Measurements from ENCODE around the gene DYNC2LI1. TPM values are rescaled to one million over a fixed set of nuclear protein-coding genes. Genes with fewer than 3 reads are reported as not detected.

The DYNC2LI1 gene
- total RNA-seq, 1 donor from 2014 or later: 30.1 TPM

GRCh38 chr2:43762286-43762685 lies 11.6 kb upstream of the DYNC2LI1 start:
- DNase-seq (ENCODE audit: low spot score, unreplicated experiment): no peak
- no peaks in the 10 kb centered on the region for H3K9me3 Mint-ChIP-seq (ENCODE audit: low read depth)
- H3K36me3 Mint-ChIP-seq (ENCODE audit: insufficient read depth): no peaks in the 10 kb centered on the region
- H3K27ac Mint-ChIP-seq: peak overlapping the region; percentile 7
- TF ChIP-seq CTCF (IDR thresholded peaks at IDR 0.05; ENCODE audit: unreplicated experiment): no peak
- H3K27me3 Mint-ChIP-seq: no peaks in the 10 kb centered on the region
- H3K4me3 Mint-ChIP-seq (ENCODE audit: low read depth): no peak overlapping the region
- peaks cover 12% of the 10 kb centered on the region for H3K4me1 Mint-ChIP-seq (ENCODE audit: low read depth)

- DNase-seq (ENCODE audit: low spot score, unreplicated experiment): no peak
- no peak overlapping the region for H3K4me3 Mint-ChIP-seq (ENCODE audit: low read depth)
- peaks cover 12% of the 10 kb centered on the region for H3K4me1 Mint-ChIP-seq (ENCODE audit: low read depth)
- H3K27me3 Mint-ChIP-seq: no peaks in the 10 kb centered on the region
- TF ChIP-seq CTCF (IDR thresholded peaks at IDR 0.05; ENCODE audit: unreplicated experiment): no peak
- H3K36me3 Mint-ChIP-seq (ENCODE audit: insufficient read depth): no peaks in the 10 kb centered on the region
- H3K27ac Mint-ChIP-seq: no peak overlapping the region
- H3K9me3 Mint-ChIP-seq (ENCODE audit: low read depth): no peaks in the 10 kb centered on the region
These were observed 10.7 kb upstream of the DYNC2LI1 start for GRCh38 chr2:43763091-43763490.

DNA sequence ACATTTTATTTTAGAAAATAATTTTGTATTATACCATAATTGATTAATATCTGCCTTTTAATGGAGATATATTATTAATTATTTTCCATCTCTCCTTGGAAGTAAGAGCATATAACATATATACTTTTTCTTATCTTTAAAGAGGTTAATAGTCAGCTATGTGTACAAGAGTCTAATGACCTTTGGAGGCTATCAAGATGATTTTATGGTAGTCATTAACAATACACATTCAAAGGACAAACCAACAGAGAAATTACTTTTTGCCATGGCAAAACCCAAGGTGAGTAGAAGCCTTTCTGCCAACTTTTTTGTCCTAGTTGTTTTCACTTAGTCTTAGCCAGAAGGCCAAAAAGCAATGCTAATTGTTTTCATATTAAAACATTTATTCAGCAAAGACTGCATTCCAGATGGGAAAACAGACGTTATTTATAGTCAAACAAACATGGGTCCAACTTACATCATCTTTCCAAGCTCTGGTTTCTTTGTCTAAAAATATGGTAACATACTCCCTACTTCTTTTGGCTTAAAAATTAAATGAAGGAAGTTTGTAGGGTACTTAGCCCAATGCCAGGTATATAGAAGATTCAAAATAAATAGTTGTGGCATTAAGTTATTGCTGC lies 9.6 kb upstream of the DYNC2LI1 start:
- H3K9me3 Mint-ChIP-seq (ENCODE audit: low read depth): no peaks in the 10 kb centered on the region
- H3K4me1 Mint-ChIP-seq (ENCODE audit: low read depth): peaks cover 7% of the 10 kb centered on the region
- H3K27ac Mint-ChIP-seq: no peak overlapping the region
- DNase-seq (ENCODE audit: low spot score, unreplicated experiment): no peak
- no peak for TF ChIP-seq CTCF (IDR thresholded peaks at IDR 0.05; ENCODE audit: unreplicated experiment)
- no peaks in the 10 kb centered on the region for H3K36me3 Mint-ChIP-seq (ENCODE audit: insufficient read depth)
- no peak overlapping the region for H3K4me3 Mint-ChIP-seq (ENCODE audit: low read depth)
- H3K27me3 Mint-ChIP-seq: no peaks in the 10 kb centered on the region

- Mint-ChIP-seq H3K27me3 (no peaks in the 10 kb centered on the region), H3K4me3 (ENCODE audit: low read depth) (no peak overlapping the region), H3K27ac (peak overlapping the region; percentile 56), H3K36me3 (ENCODE audit: insufficient read depth) (no peaks in the 10 kb centered on the region), H3K4me1 (ENCODE audit: low read depth) (peaks cover 2% of the 10 kb centered on the region), H3K9me3 (ENCODE audit: low read depth) (no peaks in the 10 kb centered on the region)
- DNase-seq (ENCODE audit: low spot score, unreplicated experiment): no peak
- TF ChIP-seq CTCF (IDR thresholded peaks at IDR 0.05; ENCODE audit: unreplicated experiment): no peak
These were observed 7.8 kb upstream of the DYNC2LI1 start for GRCh38 chr2:43766006-43766405.

DNA sequence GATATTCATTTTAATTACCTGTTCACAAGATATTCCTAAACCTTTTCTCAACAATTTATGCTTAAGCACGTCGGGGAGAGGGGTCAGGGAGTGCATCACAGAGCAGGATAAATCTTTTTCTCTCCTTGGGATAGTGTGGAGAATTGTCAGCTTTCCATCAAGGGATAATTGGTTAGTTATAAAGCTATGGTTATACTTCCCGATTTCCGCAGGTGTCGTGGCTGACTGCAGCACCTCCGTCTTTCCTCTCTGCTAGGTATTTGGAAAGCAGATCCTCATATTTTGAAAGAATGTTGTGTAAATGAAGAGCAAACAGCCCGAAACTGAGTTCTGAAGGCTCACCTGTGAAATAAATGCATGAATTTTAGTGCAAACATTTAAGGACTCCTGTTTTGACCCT lies 778 bp downstream of the DYNC2LI1 start:
- Mint-ChIP-seq H3K27me3 (no peaks in the 10 kb centered on the region), H3K4me1 (ENCODE audit: low read depth) (peaks cover 6% of the 10 kb centered on the region), H3K4me3 (ENCODE audit: low read depth) (peak overlapping the region; percentile 94), H3K9me3 (ENCODE audit: low read depth) (no peaks in the 10 kb centered on the region), H3K36me3 (ENCODE audit: insufficient read depth) (peaks cover 4% of the 10 kb centered on the region), H3K27ac (peak overlapping the region; percentile 99)
- no peak for TF ChIP-seq CTCF (IDR thresholded peaks at IDR 0.05; ENCODE audit: unreplicated experiment)
- DNase-seq (ENCODE audit: low spot score, unreplicated experiment): no peak
